Activated CD4-positive, alpha-beta T cell treated with anti-CD3 and anti-CD28 coated beads for 36 hours (primary cell): ENCODE data around the gene RPS23. TPM values are rescaled to one million over a fixed set of nuclear protein-coding genes. Genes with fewer than 3 reads are reported as not detected.

Experiments
- ATAC-seq: fragments of 200-7000 bp; cut with Tn5 transposase; one replicate; pipeline ENCODE4 v1.10.0; 2021; ENCODE audit warnings: mild to moderate bottlenecking, moderate library complexity
- CTCF ChIA-PET: fragments of 350-600 bp; sonication (Branson Sonifier 250); formaldehyde crosslinking; loops from one replicate; lab custom pipeline; 2021; ENCODE audit warnings: antibody characterized with exemption; lab: Charles Lee
- POLR2A ChIA-PET: fragments of 350-600 bp; sonication (Branson Sonifier 250); formaldehyde crosslinking; loops from one replicate; lab custom pipeline; 2021; ENCODE audit warnings: antibody characterized with exemption, inconsistent platforms; lab: Charles Lee
- DNase-seq: peaks from one replicate; pipeline ENCODE4 v3.0.0-alpha.2; 2020
- H3K27ac Mint-ChIP-seq: one replicate; pipeline ENCODE4 v1.8.0; 2021; ENCODE audit warnings: mixed read lengths
- H3K27me3 Mint-ChIP-seq: one replicate; pipeline ENCODE4 v1.8.0; 2021; ENCODE audit warnings: mixed read lengths
- H3K36me3 Mint-ChIP-seq: one replicate; pipeline ENCODE4 v1.8.0; 2021; ENCODE audit warnings: low read depth, mixed read lengths
- H3K4me1 Mint-ChIP-seq: one replicate; pipeline ENCODE4 v1.8.0; 2021; ENCODE audit warnings: mixed read lengths
- H3K4me3 Mint-ChIP-seq: one replicate; pipeline ENCODE4 v1.8.0; 2021; ENCODE audit warnings: mild to moderate bottlenecking, moderate library complexity, mixed read lengths
- H3K9me3 Mint-ChIP-seq: one replicate; pipeline ENCODE4 v1.8.0; 2021; ENCODE audit warnings: low read depth, mixed read lengths
- intact Hi-C, 2 experiments: fragments of 100-400 bp; cut with DNase I in 1 of 2; cut with micrococcal nuclease in 1 of 2; formaldehyde crosslinking; loops; one replicate each; pipeline versions ENCODE4 v1.14.2 to v1.15.1; 2022 to 2024; cut with DNase I, micrococcal nuclease
- total RNA-seq, 2 experiments: library from RNA; stranded (reverse); gene quantifications; one replicate each; pipeline ENCODE4 v1.2.3, GENCODE V29; 2021

Gene RPS23
- total RNA-seq, result 1,000 to 10,000 TPM; 2,831 to 3,226 TPM

DNA sequence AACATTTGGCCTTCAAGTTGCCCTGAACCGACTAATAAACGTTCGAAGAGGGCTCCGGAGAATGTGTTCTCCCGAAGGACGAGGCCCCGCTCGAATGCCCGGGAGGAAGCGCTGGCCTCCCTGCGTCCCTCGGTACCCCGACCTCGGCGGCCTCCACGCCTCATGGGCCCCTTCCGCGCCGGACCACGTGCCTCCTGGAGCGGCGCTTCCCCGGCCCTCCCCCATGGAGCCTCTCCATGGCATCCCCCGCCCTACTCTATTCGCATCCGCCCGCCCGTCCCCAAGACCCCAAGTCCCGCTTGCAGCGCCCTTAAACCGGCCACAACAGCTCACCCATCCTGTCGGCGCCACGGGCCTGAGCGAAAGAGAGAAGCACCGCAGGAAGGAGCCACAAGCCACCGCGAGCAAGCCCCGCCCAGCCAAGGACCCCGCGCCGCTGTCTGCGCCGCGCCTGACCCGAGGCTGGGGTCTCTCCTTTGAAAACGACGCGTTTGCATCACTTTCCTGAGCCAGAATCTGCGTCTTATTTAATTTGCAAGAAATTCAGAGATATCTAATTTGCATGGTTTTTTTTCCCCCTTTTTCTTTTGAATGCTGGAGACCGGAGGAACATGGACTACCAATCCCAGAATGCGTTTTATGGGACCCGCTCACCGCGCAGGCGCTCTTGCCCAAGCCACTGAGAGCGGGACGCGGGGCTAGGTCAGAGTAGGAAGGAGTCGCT, at the start of gene RPS23:
TSS of gene RPS23 (minus strand) at position 368 of the 724 bp plus-strand sequence. CDS start at position 337, 31 bp downstream.
- peaks cover 46% of the 10 kb centered on the region for H3K36me3 Mint-ChIP-seq
- peaks cover 47% of the 10 kb centered on the region for H3K4me1 Mint-ChIP-seq
- ChIA-PET CTCF (interaction anchor here (0.5 to 1.7 kb wide), 3 partner anchors 34 to 177 kb away, joined by 3 to 4 read pairs (median 3); no protein-coding TSS in a partner anchor), POLR2A (interaction anchor here (1.5 kb wide), 1 partner anchor 527 kb away, joined by 8 read pairs; the partner anchor contains the start of gene SSBP2)
- H3K27me3 Mint-ChIP-seq, result no peaks in the 10 kb centered on the region
- intact Hi-C loops, result loop anchor here (1.0 to 10.0 kb wide), 10 partner anchors 79 to 1871 kb away; partner anchors contain the start of genes ATG10 (in 2 of the 2), TMEM167A (in 2 of the 2), XRCC4 (in 2 of the 2) and DHFR (in 1 of the 2)
- H3K27ac Mint-ChIP-seq, result peak within 1 kb of the TSS; percentile 99
- peak within 1 kb of the TSS; percentile 86 for H3K4me3 Mint-ChIP-seq
- ATAC-seq (peak; percentile 95), DNase-seq (peak; percentile 93)
- no peaks in the 10 kb centered on the region for H3K9me3 Mint-ChIP-seq

DNA sequence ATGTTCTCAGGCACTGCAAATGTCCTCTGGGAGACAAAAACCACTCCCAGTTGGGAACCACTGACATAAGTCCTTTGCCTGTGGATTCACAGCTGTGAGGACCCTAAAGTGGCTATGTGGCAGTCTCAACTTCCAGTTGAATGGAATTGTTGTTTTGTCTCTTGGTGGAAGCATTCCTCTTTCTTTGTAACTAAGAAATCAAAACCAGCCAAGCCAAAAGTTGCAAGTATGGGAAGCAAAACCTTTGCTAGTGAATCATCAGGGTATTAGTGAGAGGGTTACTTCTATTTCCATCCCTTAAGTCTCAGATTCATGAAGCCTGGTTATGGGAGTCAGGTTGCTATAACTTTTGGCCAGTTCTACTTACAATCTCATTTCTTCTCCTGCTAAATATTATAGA, 49.8 kb upstream of the RPS23 start:
- ATAC-seq (no peak), DNase-seq (no peak)
- Mint-ChIP-seq H3K4me1 (no peaks in the 10 kb centered on the region), H3K9me3 (no peaks in the 10 kb centered on the region), H3K27ac (no peak overlapping the region), H3K36me3 (no peaks in the 10 kb centered on the region), H3K4me3 (no peak overlapping the region), H3K27me3 (peaks cover 6% of the 10 kb centered on the region)
- CTCF ChIA-PET, result no interaction called here
- POLR2A ChIA-PET, result no interaction called here
- intact Hi-C loops, result no loop called here

DNA sequence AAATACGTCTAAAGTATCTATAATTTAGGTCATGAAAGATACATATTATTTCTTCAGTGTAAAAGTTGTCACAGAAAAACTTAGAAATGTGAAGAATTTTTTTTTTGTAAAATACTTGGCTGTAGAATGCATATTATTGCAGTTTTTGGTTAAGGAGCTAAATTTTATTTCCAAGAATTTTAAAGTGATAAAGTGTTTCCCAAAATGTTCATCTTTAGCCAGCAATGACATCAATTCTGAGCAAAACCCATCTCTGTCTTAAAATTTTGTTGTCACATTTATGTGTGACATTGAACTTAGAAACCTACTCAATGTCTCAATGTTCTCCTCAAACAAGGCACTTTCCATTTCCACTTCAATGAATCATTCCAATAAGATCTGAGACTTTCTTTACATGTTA, 47.8 kb upstream of the RPS23 start:
- Mint-ChIP-seq H3K4me3 (no peak overlapping the region), H3K27ac (no peak overlapping the region), H3K27me3 (peaks cover 12% of the 10 kb centered on the region), H3K9me3 (no peaks in the 10 kb centered on the region), H3K4me1 (no peaks in the 10 kb centered on the region), H3K36me3 (no peaks in the 10 kb centered on the region)
- intact Hi-C loops, result no loop called here
- no peak for ATAC-seq
- POLR2A ChIA-PET, result no interaction called here
- CTCF ChIA-PET, result interaction anchor here (1.1 kb wide), 1 partner anchor 14 kb away, joined by 3 read pairs; no protein-coding TSS in a partner anchor
- no peak for DNase-seq

DNA sequence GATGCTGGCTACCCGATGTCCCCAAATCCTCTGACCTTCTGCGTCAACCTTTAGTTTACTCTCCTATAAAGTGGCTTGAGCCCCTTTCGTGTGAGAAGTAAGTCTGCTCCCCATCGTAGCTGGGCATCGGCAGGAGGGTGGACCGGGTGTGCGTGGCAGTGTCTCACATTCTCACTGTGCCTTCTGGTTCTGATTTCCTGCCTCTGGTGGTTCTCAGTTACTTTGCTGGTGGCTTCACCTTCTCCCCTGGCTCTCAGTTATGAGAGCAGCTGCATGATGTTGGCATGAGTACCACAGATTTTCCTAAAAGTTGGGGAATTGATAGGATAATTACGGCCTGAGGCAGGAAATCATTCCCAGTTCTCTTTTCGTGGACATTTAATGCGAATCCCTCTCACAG, 47.0 kb upstream of the RPS23 start:
- Mint-ChIP-seq H3K27me3 (peaks cover 13% of the 10 kb centered on the region), H3K27ac (no peak overlapping the region), H3K4me3 (no peak overlapping the region), H3K36me3 (no peaks in the 10 kb centered on the region), H3K4me1 (no peaks in the 10 kb centered on the region), H3K9me3 (no peaks in the 10 kb centered on the region)
- intact Hi-C loops, result no loop called here
- no peak for DNase-seq
- POLR2A ChIA-PET, result no interaction called here
- CTCF ChIA-PET, result no interaction called here
- ATAC-seq, result no peak

DNA sequence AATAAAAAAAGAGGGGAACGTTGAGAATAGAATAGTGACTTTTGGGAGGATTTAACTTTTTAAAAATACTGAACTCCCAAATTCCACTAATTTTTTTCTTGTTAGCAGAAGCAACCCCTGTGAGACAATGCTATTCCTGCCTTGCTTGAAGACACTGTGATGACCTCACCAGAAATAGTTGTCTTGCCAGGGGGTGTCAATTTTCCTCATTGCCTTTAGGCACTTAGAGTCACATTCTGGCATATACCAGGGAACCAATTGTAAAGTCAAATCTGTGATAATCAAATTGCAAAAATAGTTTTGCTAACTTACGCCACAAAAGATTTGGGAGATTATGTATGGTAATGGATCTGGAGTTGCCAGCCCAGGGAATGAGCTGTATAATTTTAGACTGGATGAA, 42.8 kb upstream of the RPS23 start:
- ATAC-seq (no peak), DNase-seq (no peak)
- Mint-ChIP-seq H3K9me3 (no peaks in the 10 kb centered on the region), H3K27me3 (peaks cover 19% of the 10 kb centered on the region), H3K4me3 (no peak overlapping the region), H3K36me3 (no peaks in the 10 kb centered on the region), H3K27ac (no peak overlapping the region), H3K4me1 (no peaks in the 10 kb centered on the region)
- intact Hi-C loops, result no loop called here
- ChIA-PET POLR2A (no interaction called here), CTCF (interaction anchor here (1.2 kb wide), 1 partner anchor 10 kb away, joined by 4 read pairs; no protein-coding TSS in a partner anchor)

DNA sequence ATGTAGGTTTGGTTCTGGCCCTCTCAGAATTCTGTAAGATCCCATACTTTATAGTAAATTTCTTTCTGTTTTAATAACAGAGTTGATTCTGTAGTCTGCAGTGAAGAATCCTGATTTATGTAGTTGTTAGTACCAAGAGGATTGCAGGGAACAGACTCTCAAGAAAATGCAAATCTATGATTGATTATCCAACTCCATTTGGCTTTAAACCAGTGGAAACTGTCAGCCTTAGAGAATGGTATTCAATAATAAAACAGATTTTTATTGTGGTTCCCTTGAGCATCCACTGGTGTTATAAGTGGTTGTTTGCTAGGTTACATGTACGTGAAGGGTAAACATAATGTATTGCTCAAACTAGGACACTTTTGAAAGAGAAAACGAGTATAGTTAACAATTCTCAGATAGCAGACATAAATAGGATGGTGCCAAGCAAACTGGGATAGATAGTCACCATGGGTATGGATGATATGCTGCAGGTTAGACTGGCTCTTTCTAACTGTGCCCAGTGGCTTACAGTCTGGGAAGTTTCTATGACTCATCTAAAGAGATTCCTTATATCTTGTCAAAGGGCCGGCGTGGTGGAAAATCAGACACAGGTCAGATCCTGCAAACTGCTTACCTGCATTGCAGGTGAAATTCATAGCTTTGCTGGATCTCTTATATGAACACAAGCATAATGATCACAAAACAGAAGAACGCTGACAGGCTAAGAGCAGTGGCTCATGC, 41.7 kb upstream of the RPS23 start:
- POLR2A ChIA-PET, result no interaction called here
- no peak overlapping the region for H3K4me3 Mint-ChIP-seq
- DNase-seq (no peak), ATAC-seq (no peak)
- H3K27ac Mint-ChIP-seq, result no peak overlapping the region
- intact Hi-C loops, result no loop called here
- CTCF ChIA-PET, result interaction anchor here (0.6 to 1.2 kb wide), 2 partner anchors 9 to 653 kb away, joined by 3 to 4 read pairs; no protein-coding TSS in a partner anchor
- H3K36me3 Mint-ChIP-seq, result no peaks in the 10 kb centered on the region
- peaks cover 20% of the 10 kb centered on the region for H3K27me3 Mint-ChIP-seq
- no peaks in the 10 kb centered on the region for H3K4me1 Mint-ChIP-seq
- H3K9me3 Mint-ChIP-seq, result no peaks in the 10 kb centered on the region

DNA sequence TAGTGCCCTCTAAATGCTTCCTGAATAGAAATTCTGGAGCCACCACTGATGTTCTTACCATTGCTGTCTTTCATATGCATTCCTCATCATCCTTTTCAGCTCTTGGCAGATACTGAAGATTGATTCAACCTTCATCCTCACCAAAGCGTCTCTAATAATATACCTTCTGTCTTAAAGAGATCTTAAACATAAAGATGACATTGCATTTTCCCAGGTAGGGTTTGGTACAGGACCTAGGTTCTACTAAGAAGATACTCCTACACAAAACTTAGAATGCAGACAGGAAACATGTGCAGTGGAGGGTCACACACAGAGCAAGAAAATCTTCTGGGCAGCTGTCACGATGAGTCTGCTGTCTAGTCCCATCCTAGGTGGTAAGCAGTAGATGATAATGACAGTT, 41.0 kb upstream of the RPS23 start:
- POLR2A ChIA-PET, result no interaction called here

DNA sequence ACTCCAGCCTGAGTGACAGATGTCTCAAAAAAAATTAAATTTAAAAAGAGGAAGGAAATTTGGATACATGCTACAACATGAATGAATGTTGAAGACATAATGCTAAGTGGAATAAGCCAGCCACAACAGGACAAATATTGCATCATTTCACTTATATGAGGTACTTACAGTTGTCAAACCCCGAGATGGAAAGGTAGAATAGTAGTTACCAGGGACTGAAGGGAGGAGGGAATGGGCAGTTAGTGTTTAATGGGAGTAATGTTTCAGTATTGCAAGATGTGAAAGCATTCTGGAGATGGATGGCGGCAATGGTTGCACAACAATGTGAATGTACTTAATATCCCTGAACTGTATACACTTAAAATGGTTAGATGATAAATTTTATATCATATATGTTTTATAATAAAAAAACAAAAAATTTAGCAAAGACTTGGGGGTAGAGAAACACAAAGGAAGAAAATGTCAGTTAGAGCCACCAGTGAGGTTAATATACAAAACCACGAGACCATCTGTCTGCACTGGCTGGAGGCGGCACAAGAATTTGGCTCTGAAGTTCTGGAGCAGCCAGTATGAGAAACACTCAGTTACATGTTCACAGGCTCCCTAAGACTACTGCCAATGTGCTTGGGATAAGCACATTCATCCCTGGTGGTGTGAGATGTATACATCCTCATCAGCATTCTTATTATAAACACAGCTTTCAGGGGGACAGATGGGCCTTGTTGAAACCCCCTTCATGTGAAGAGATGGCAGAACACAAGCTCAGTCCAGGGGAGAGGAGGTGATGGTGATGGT, 37.0 kb upstream of the RPS23 start:
- Mint-ChIP-seq H3K9me3 (no peaks in the 10 kb centered on the region), H3K27me3 (peaks cover 10% of the 10 kb centered on the region), H3K36me3 (peaks cover 4% of the 10 kb centered on the region), H3K4me1 (no peaks in the 10 kb centered on the region), H3K27ac (no peak overlapping the region), H3K4me3 (no peak overlapping the region)
- ChIA-PET CTCF (interaction anchor here (0.8 kb wide), 1 partner anchor 36 kb away, joined by 4 read pairs; no protein-coding TSS in a partner anchor), POLR2A (no interaction called here)
- intact Hi-C loops, result loop anchor here in 1 of 2 experiments (5.0 kb wide), 1 partner anchor 1117 kb away; no protein-coding TSS in a partner anchor
- DNase-seq (no peak), ATAC-seq (no peak)

More for the DNA sequence above, 41.0 kb upstream of the RPS23 start:
- CTCF ChIA-PET, result interaction anchor here (0.6 kb wide), 1 partner anchor 652 kb away, joined by 3 read pairs; no protein-coding TSS in a partner anchor
- intact Hi-C loops, result no loop called here
- ATAC-seq, result no peak
- no peak overlapping the region for H3K27ac Mint-ChIP-seq
- H3K36me3 Mint-ChIP-seq, result no peaks in the 10 kb centered on the region
- DNase-seq, result no peak
- H3K9me3 Mint-ChIP-seq, result no peaks in the 10 kb centered on the region
- peaks cover 20% of the 10 kb centered on the region for H3K27me3 Mint-ChIP-seq
- no peaks in the 10 kb centered on the region for H3K4me1 Mint-ChIP-seq
- H3K4me3 Mint-ChIP-seq, result no peak overlapping the region

DNA sequence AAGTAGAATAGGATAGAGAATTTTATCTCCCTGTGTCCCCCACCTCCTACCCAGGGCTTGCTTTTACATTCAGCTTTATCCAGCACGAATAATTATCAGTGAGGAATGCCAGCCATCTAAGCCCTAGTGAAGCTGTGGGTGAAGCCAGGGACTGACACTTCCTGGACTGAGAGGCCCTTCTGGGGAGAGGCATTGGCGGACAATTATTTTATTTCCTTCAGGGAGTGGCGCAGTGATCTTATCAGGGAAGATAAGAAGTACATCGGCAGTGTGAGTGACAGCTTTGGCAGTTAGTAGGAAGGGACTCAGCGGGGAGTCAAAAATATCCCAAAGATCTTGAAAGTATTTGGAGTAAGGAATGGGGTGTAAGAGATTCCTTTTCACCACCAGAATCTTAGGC, 34.9 kb upstream of the RPS23 start:
- Mint-ChIP-seq H3K27ac (no peak overlapping the region), H3K4me3 (no peak overlapping the region), H3K27me3 (peaks cover 7% of the 10 kb centered on the region), H3K4me1 (no peaks in the 10 kb centered on the region), H3K9me3 (peaks cover 3% of the 10 kb centered on the region), H3K36me3 (peaks cover 11% of the 10 kb centered on the region)
- ATAC-seq, result no peak
- intact Hi-C loops, result loop anchor here (2.0 to 5.0 kb wide), 2 partner anchors 1119 to 1252 kb away; no protein-coding TSS in a partner anchor
- ChIA-PET CTCF (interaction anchor here (0.7 to 1.8 kb wide), 10 partner anchors 9 to 1282 kb away, joined by 3 to 4 read pairs (median 3); no protein-coding TSS in a partner anchor), POLR2A (no interaction called here)
- DNase-seq, result no peak

DNA sequence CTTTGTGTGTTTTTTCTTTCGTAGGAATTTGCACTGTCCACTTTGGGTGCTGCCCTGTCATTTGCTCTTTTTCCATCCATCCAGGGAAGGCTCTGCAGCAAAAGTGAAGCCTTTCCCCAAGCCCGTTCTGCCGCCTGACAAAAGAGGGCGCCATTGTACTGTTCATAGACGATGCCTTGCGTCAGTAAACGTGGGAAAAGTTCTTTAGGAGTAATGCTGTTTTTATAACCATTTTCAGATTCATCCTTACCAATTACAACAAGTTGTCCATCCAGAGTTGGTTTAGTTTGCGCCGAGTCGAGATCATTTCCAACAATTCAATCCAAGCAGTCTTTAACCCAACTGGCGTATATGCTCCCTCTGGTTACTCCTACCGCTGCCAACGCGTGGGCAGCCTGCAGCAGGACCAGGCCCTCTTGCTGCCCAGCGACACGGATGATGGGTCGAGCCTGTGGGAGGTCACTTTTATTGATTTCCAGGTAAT, 34.3 kb upstream of the RPS23 start:
- Mint-ChIP-seq H3K36me3 (peaks cover 11% of the 10 kb centered on the region), H3K4me3 (no peak overlapping the region), H3K27me3 (peaks cover 4% of the 10 kb centered on the region), H3K27ac (no peak overlapping the region), H3K9me3 (peaks cover 3% of the 10 kb centered on the region), H3K4me1 (no peaks in the 10 kb centered on the region)
- ATAC-seq (peak; percentile 61), DNase-seq (peak; percentile 69)
- CTCF ChIA-PET, result interaction anchor here (0.7 to 1.9 kb wide), 19 partner anchors 8 to 1283 kb away, joined by 3 to 7 read pairs (median 3); partner anchors contain the start of gene RPS23
- POLR2A ChIA-PET, result interaction anchor here (0.7 kb wide), 1 partner anchor 176 kb away, joined by 4 read pairs; no protein-coding TSS in a partner anchor
- intact Hi-C loops, result loop anchor here (1.0 to 5.0 kb wide), 3 partner anchors 1118 to 1252 kb away; no protein-coding TSS in a partner anchor
